Activated naive CD4-positive, alpha-beta T cell treated with anti-CD3 and anti-CD28 coated beads, Interleukin-2, amount 50 U/mL, for 72 hours (primary cell): ENCODE results near the gene PDE4D. TPM values are rescaled to one million over a fixed set of nuclear protein-coding genes. Genes with fewer than 3 reads are reported as not detected.

Source experiments
- ATAC-seq, 2 donors: fragments of 150-1000 bp; cut with Tn5 transposase; 2 replicates each; pipeline ENCODE4 v1.10.0; 2021; ENCODE audit warnings: mild to moderate bottlenecking in 2 of 2, moderate library complexity in 2 of 2
- DNase-seq, 2 donors: peaks; one replicate each; pipeline ENCODE4 v3.0.0; 2021 to 2022; ENCODE audit warnings: low spot score in 2 of 2
- H3K27ac Mint-ChIP-seq, 2 donors: one replicate each; pipeline ENCODE4 v1.8.0; 2022; ENCODE audit warnings: mild to moderate bottlenecking in 2 of 2, mixed read lengths in 2 of 2
- H3K36me3 Mint-ChIP-seq, 2 donors: one replicate each; pipeline ENCODE4 v1.8.0; 2022; ENCODE audit warnings: mixed read lengths in 2 of 2
- H3K9me3 Mint-ChIP-seq, 2 donors: one replicate each; pipeline ENCODE4 v1.8.0; 2022; ENCODE audit warnings: mixed read lengths in 2 of 2
- total RNA-seq, 2 donors: library from RNA; stranded (reverse); gene quantifications; one replicate each; pipeline ENCODE4 v1.2.3, GENCODE V29; 2022

PDE4D gene
- total RNA-seq, 2 donors from 2014 or later, result 31.1 to 86.7 TPM

GRCh38 chr5:59713498-59713844 is 180.1 kb downstream of the PDE4D start:
- Mint-ChIP-seq H3K27ac (no peak overlapping the region), H3K36me3 (peaks cover 0 to 9% of the 10 kb centered on the region in 2 donors), H3K9me3 (peaks cover 7 to 8% of the 10 kb centered on the region in 2 donors)
- no peak for ATAC-seq
- DNase-seq, result no peak

- Mint-ChIP-seq H3K9me3 (peaks cover 7 to 8% of the 10 kb centered on the region in 2 donors), H3K27ac (no peak overlapping the region), H3K36me3 (peaks cover 0 to 9% of the 10 kb centered on the region in 2 donors)
- DNase-seq (no peak), ATAC-seq (no peak)
These were observed 180.6 kb downstream of the PDE4D start for GRCh38 chr5:59712836-59713497.

- peaks cover 0 to 9% of the 10 kb centered on the region in 2 donors for H3K36me3 Mint-ChIP-seq
- H3K27ac Mint-ChIP-seq, result no peak overlapping the region
- DNase-seq, result no peak
- ATAC-seq, result no peak
- peaks cover 7 to 8% of the 10 kb centered on the region in 2 donors for H3K9me3 Mint-ChIP-seq
These were observed 182.2 kb downstream of the PDE4D start for GRCh38 chr5:59711310-59711709.

- H3K27ac Mint-ChIP-seq, result no peak overlapping the region
- peaks cover 0 to 9% of the 10 kb centered on the region in 2 donors for H3K36me3 Mint-ChIP-seq
- peaks cover 7 to 8% of the 10 kb centered on the region in 2 donors for H3K9me3 Mint-ChIP-seq
- ATAC-seq (no peak), DNase-seq (no peak)
These were observed 183.7 kb downstream of the PDE4D start for GRCh38 chr5:59709846-59710245.

GRCh38 chr5:59709346-59709821 is 184.1 kb downstream of the PDE4D start:
- DNase-seq (no peak), ATAC-seq (no peak)
- H3K27ac Mint-ChIP-seq, result no peak overlapping the region
- H3K36me3 Mint-ChIP-seq, result peaks cover 0 to 9% of the 10 kb centered on the region in 2 donors
- peaks cover 7 to 8% of the 10 kb centered on the region in 2 donors for H3K9me3 Mint-ChIP-seq

GRCh38 chr5:59704936-59705335 is 188.6 kb downstream of the PDE4D start:
- ATAC-seq, result no peak
- Mint-ChIP-seq H3K36me3 (no peaks in the 10 kb centered on the region), H3K9me3 (no peaks in the 10 kb centered on the region), H3K27ac (no peak overlapping the region)
- no peak for DNase-seq

- ATAC-seq (no peak), DNase-seq (no peak)
- no peaks in the 10 kb centered on the region for H3K36me3 Mint-ChIP-seq
- H3K27ac Mint-ChIP-seq, result no peak overlapping the region
- no peaks in the 10 kb centered on the region for H3K9me3 Mint-ChIP-seq
These were observed 189.7 kb downstream of the PDE4D start for GRCh38 chr5:59703789-59704188.

- no peak overlapping the region for H3K27ac Mint-ChIP-seq
These were observed 195.0 kb downstream of the PDE4D start for GRCh38 chr5:59698207-59699178.

GRCh38 chr5:59694411-59694810 is 199.1 kb downstream of the PDE4D start:
- ATAC-seq, result no peak
- H3K27ac Mint-ChIP-seq, result no peak overlapping the region
- peaks cover 0 to 5% of the 10 kb centered on the region in 2 donors for H3K36me3 Mint-ChIP-seq
- no peak for DNase-seq
- H3K9me3 Mint-ChIP-seq, result peaks cover 0 to 3% of the 10 kb centered on the region in 2 donors

More at GRCh38 chr5:59698207-59699178, 195.0 kb downstream of the PDE4D start:
- DNase-seq (no peak), ATAC-seq (no peak)
- Mint-ChIP-seq H3K9me3 (peaks cover 0 to 3% of the 10 kb centered on the region in 2 donors), H3K36me3 (no peaks in the 10 kb centered on the region)

GRCh38 chr5:59693492-59694309 is 199.8 kb downstream of the PDE4D start:
- no peak for DNase-seq
- H3K9me3 Mint-ChIP-seq, result peaks cover 0 to 3% of the 10 kb centered on the region in 2 donors
- no peak for ATAC-seq

GRCh38 chr5:59685793-59686192 is 207.7 kb downstream of the PDE4D start:
- no peak for ATAC-seq
- Mint-ChIP-seq H3K36me3 (peaks cover 0 to 5% of the 10 kb centered on the region in 2 donors), H3K27ac (no peak overlapping the region)

More at GRCh38 chr5:59693492-59694309, 199.8 kb downstream of the PDE4D start:
- H3K36me3 Mint-ChIP-seq, result peaks cover 0 to 5% of the 10 kb centered on the region in 2 donors
- H3K27ac Mint-ChIP-seq, result no peak overlapping the region

GRCh38 chr5:59685191-59685530 is 208.4 kb downstream of the PDE4D start:
- DNase-seq, result no peak

More at GRCh38 chr5:59685793-59686192, 207.7 kb downstream of the PDE4D start:
- no peaks in the 10 kb centered on the region for H3K9me3 Mint-ChIP-seq
- DNase-seq, result no peak

GRCh38 chr5:59684388-59685190 is 208.9 kb downstream of the PDE4D start:
- Mint-ChIP-seq H3K36me3 (no peaks in the 10 kb centered on the region), H3K9me3 (no peaks in the 10 kb centered on the region), H3K27ac (no peak overlapping the region)
- no peak for DNase-seq
- no peak for ATAC-seq

More at GRCh38 chr5:59685191-59685530, 208.4 kb downstream of the PDE4D start:
- Mint-ChIP-seq H3K36me3 (no peaks in the 10 kb centered on the region), H3K9me3 (no peaks in the 10 kb centered on the region), H3K27ac (no peak overlapping the region)
- ATAC-seq, result no peak

GRCh38 chr5:59683311-59683710 is 210.2 kb downstream of the PDE4D start:
- Mint-ChIP-seq H3K27ac (no peak overlapping the region), H3K36me3 (no peaks in the 10 kb centered on the region), H3K9me3 (no peaks in the 10 kb centered on the region)
- no peak for DNase-seq
- ATAC-seq, result no peak

GRCh38 chr5:59682542-59682941 is 211.0 kb downstream of the PDE4D start:
- H3K27ac Mint-ChIP-seq, result no peak overlapping the region
- no peak for ATAC-seq

GRCh38 chr5:59678943-59679342 is 214.6 kb downstream of the PDE4D start:
- DNase-seq (no peak), ATAC-seq (no peak)
- Mint-ChIP-seq H3K9me3 (no peaks in the 10 kb centered on the region), H3K27ac (no peak overlapping the region), H3K36me3 (no peaks in the 10 kb centered on the region)

More at GRCh38 chr5:59682542-59682941, 211.0 kb downstream of the PDE4D start:
- no peaks in the 10 kb centered on the region for H3K9me3 Mint-ChIP-seq
- H3K36me3 Mint-ChIP-seq, result no peaks in the 10 kb centered on the region
- DNase-seq, result no peak
